Mesangial cell (primary cell): ENCODE measurements around the gene IQCN. TPM values are rescaled to one million over a fixed set of nuclear protein-coding genes. Genes with fewer than 3 reads are reported as not detected.

Experiments used
- total RNA-seq: library from RNA; depleted of rRNA; stranded (reverse); fragments of >200 nt; gene quantifications from 2 replicates; pipeline ENCODE4 v1.2.3, GENCODE V29; 2015

IQCN gene, protein sequence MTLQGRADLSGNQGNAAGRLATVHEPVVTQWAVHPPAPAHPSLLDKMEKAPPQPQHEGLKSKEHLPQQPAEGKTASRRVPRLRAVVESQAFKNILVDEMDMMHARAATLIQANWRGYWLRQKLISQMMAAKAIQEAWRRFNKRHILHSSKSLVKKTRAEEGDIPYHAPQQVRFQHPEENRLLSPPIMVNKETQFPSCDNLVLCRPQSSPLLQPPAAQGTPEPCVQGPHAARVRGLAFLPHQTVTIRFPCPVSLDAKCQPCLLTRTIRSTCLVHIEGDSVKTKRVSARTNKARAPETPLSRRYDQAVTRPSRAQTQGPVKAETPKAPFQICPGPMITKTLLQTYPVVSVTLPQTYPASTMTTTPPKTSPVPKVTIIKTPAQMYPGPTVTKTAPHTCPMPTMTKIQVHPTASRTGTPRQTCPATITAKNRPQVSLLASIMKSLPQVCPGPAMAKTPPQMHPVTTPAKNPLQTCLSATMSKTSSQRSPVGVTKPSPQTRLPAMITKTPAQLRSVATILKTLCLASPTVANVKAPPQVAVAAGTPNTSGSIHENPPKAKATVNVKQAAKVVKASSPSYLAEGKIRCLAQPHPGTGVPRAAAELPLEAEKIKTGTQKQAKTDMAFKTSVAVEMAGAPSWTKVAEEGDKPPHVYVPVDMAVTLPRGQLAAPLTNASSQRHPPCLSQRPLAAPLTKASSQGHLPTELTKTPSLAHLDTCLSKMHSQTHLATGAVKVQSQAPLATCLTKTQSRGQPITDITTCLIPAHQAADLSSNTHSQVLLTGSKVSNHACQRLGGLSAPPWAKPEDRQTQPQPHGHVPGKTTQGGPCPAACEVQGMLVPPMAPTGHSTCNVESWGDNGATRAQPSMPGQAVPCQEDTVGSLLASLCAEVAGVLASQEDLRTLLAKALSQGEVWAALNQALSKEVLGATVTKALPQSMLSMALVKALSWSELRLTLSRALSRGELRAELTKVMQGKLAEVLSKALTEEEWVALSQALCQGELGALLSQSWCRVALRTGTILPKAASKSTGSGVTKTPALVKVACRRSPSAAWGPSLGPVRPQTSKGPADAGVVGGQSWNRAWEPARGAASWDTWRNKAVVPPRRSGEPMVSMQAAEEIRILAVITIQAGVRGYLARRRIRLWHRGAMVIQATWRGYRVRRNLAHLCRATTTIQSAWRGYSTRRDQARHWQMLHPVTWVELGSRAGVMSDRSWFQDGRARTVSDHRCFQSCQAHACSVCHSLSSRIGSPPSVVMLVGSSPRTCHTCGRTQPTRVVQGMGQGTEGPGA (N-terminal part only)
- total RNA-seq: 0.16 and 1.1 TPM in 2 replicates

DNA sequence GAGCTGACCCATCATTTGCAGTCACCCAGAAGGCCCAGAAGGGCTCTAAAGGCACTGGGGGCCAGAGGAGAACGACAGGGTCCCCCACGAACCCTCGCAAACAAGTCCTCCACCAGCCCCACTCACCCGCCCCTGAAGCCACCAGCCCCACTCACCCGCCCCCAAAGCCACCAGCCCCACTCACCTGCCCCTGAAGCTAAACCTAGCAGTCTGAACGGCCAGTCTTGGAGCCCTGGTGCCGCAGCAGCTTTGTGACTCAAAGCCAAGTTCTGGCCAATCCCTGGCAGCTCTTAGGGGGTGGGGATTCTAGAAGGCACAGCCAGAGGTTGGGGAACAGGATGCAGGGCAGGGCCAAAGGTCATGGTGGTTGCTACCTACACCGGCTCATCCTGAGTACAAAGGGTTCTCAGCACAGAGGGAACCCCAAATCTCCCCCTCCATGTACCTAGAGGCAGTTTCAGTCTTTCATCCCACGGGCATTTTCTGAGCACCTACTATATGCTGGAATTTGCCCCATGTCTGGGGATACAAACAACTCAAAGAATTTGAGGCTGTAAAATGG lies at the start of gene IQCN:
Gene IQCN (minus strand): TSS at position 234 of the 562 bp plus-strand sequence. CDS start 4,974 bp downstream, outside the sequence.

DNA sequence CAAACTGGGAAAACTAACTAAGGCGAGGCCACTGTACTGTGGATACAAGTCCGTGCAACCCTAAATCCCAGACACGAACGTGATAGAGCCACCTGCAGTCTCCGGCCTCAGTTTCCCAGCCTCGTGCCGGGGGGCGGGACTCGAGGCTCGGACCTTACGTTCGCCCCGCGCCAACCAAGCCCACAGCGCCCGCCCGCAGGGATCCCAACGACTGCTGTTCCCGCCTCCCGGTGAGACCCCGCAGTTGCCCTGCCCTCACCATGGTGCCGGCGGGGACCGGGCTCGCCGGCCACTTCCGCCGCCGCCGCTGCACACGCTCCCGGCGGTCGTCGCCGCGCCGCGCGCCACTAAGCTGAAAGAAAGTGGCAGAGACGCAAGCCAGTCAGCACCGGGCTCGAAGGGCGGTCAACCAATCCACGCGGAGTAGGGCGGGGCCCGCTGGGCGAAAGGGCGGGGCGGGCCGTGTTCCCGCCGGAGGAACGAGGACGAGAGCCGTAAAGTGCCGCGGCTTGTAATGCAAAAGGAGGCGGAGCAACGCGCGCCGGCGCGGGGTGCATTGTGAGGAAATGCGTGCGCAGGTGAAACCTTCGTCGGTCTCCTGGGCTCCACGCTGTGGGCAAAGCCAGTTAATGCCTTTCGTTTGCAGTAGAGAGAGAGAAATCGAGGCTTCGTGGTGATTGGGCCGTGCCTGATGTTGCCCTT lies 48.7 kb upstream of the IQCN start, which contains the start of gene LSM4:
Gene LSM4 (minus strand): TSS at position 318 of the 702 bp plus-strand sequence. CDS start 56 bp downstream, at position 262.

DNA sequence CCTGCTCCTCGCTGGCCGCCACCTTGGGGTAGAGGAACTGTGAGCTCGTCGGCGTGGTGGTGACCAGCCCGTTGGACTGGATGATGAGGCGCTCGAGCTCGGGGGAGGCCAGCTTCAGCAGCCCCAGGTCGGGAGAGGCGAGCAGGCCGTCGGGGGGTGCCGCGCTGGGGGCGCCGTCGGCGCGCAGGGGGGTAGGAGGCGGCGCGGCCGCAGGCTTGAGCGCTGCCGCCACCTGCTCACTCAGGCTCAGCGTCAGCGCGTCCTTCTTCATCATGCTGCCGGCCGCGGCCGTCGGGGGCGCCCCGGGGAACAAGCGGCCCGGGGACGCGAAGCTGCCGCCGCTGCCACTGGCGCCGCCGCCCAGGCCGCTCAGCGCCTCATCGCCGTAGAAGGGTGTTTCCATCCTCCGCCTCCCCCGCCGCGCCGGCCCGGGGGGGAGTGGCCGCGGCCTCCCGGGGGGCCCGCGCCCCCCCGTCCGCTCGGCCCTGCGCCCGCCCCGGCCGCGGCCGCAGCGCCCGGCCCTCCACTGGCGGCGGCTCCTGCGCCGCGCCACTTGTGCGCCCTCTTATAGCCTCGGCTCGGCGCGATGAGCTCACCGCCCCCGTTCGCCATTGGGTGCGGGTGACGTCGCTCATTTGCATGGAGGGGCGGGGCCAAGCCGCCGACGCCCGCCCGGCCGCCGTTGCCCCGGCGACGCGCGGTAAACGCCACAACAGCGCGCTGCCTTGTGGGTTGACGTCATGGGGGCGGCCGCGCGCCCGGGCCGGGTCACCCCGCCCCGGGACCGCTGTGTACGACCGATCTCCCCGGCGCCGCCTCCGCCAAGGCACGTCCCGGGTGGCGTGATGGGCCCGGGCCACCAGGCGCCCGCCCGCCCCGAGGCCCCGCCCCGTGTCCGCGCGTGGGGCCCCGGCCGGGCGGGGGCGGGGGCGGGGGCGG lies 7.1 kb upstream of the IQCN start, which contains the start of gene JUND:
Gene JUND (minus strand): TSS at position 541 of the 939 bp plus-strand sequence. CDS start 138 bp downstream, at position 403.

DNA sequence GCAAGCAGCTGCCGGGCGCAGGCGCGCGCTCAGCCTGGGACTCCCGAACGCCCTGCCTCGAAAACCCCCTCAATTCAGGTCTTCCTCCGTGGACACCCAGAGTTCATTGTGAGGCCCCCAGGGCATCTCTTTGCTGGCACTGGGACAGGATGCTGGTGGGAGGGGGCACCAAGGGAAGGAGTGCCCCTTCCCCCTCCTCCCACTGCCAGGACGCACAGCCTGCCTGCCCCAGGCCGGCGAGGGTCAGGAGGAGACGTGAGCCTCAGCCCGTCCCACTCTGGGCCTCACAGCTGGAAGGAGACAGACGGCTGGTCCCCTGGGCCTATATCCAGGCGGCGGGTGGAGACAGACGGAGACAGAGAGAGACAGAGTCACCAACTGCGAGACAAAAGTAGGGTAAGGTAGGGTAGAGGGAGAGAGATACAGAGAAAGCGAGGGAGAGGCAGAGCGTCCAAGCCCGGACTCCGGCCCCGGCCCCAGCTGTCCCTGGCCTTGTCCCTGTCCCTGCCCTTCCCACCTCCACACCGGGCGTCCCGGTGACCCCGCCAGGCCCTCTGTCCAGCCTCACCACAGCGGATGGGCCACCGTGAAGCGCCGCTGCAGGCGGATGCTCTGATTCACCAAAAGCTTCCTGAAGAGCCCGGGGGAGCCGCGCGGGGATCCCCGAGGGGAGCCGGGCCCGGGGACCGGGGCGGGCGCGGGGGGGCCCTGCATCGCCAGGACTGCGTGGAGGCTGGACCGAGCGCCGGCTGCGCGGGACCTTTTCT lies 48.4 kb downstream of the IQCN start, which contains the start of gene PDE4C:
Gene PDE4C (minus strand): TSS at position 737 of the 767 bp plus-strand sequence. CDS start 23 bp downstream, at position 714.

Other genes starting within 250 kb of the IQCN start
- not detected in 2 replicates for gene IL12RB1, start 187.5 kb downstream of the IQCN start, total RNA-seq
- gene MAST3, start 176.7 kb downstream of the IQCN start, total RNA-seq: 2.0 and 5.8 TPM in 2 replicates
- gene PIK3R2, start 121.3 kb downstream of the IQCN start, total RNA-seq: 41.9 and 73.3 TPM in 2 replicates
- 22.2 TPM in 1 of 2 replicates, not detected in the other for gene IFI30, start 100.6 kb downstream of the IQCN start, total RNA-seq
- 21.3 and 45.8 TPM in 2 replicates for gene MPV17L2, start 81.2 kb downstream of the IQCN start, total RNA-seq
- 0.65 and 2.4 TPM in 2 replicates for gene RAB3A, start 70.4 kb downstream of the IQCN start, total RNA-seq
- gene PDE4C, start 48.0 kb downstream of the IQCN start, total RNA-seq: not detected in 2 replicates
- 277 and 421 TPM in 2 replicates for gene JUND, start 7.2 kb upstream of the IQCN start, total RNA-seq
- gene LSM4, start 48.6 kb upstream of the IQCN start, total RNA-seq: 196 and 334 TPM in 2 replicates
- 2.9 and 16.4 TPM in 2 replicates for gene PGPEP1, start 66.1 kb upstream of the IQCN start, total RNA-seq
- gene GDF15, start 111.7 kb upstream of the IQCN start, total RNA-seq: 20.4 and 246 TPM in 2 replicates
- 0.25 TPM in 1 of 2 replicates, not detected in the other for gene LRRC25, start 123.2 kb upstream of the IQCN start, total RNA-seq
- gene SSBP4, start 144.9 kb upstream of the IQCN start, total RNA-seq: 131 and 177 TPM in 2 replicates
- 63.4 and 164 TPM in 2 replicates for gene ISYNA1, start 163.7 kb upstream of the IQCN start, total RNA-seq
- 13.0 and 20.8 TPM in 2 replicates for gene ELL, start 247.6 kb upstream of the IQCN start, total RNA-seq